ENCODE results near the gene ROR1. TPM values are rescaled to one million over a fixed set of nuclear protein-coding genes. Genes with fewer than 3 reads are reported as not detected.

Gene ROR1
- total and polyA plus RNA-seq, 2 of the 13 experiments (the other 11 are each of a cell fraction or from before 2014, with no cell fraction given), result 0.58 to 2.3 TPM

GRCh38 chr1:63728611-63729226 lies 45.1 kb upstream of the ROR1 start:
- DNase-seq (ENCODE audit: low spot score) (no peak), ATAC-seq (no peak), FAIRE-seq (no peak)
- H3K79me2 ChIP-seq (ENCODE audit: insufficient read depth, low read length), result no peaks in the 10 kb centered on the region
- H3K36me3 ChIP-seq (replicated peaks in 1 of 2; ENCODE audit: control insufficient read depth in 1 of 2, insufficient read depth in 2 of 2, low read length in 2 of 2), result no peaks in the 10 kb centered on the region
- H2AFZ ChIP-seq (ENCODE audit: low read length), result no peak overlapping the region
- no TSS peak for BruUV-seq (replicated peaks)
- ChIA-PET CTCF (ENCODE audit: low intra/inter-chr PET ratio, low total read pairs) (no interaction called here), POLR2A (no interaction called here)
- H3K9ac ChIP-seq (ENCODE audit: insufficient read depth, low read depth, low read length), result no peak overlapping the region
- peaks cover 1 to 6% of the 10 kb centered on the region in 2 experiments; a peak in 3 of 5 replicates for H3K27me3 ChIP-seq (ENCODE audit: control insufficient read depth in 1 of 2, insufficient read depth in 2 of 2, low read length in 2 of 2)
- H3K27ac ChIP-seq (ENCODE audit: extremely low read length, insufficient read depth, low read length), result no peak overlapping the region
- peaks cover 4% of the 10 kb centered on the region for H3K4me1 ChIP-seq (ENCODE audit: insufficient read depth, low read length)
- H4K20me1 ChIP-seq (ENCODE audit: insufficient read depth, low read length), result no peaks in the 10 kb centered on the region
- in situ Hi-C loops (cut with HindIII; ENCODE audit: extremely low pct_ligation_motif_present, low pct_unique_long_range_greater_than_20kb), result no loop called here
- H3K4me2 ChIP-seq (ENCODE audit: low read depth, low read length), result no peak overlapping the region
- intact Hi-C loops (cut with micrococcal nuclease; ENCODE audit: unreplicated experiment), result no loop called here
- H3K4me3 ChIP-seq (replicated peaks in 1 of 3; ENCODE audit: insufficient read depth in 1 of 3, low read depth in 2 of 3, low read length in 3 of 3), result no peak overlapping the region
- H3K9me3 ChIP-seq (ENCODE audit: low read length), result no peaks in the 10 kb centered on the region
- 64% methylated on average over 8 of the region's 8 CpGs for WGBS (ENCODE audit: low lambda C conversion rate)
- no peak for TF ChIP-seq STAT6 (CRISPR knock-in tag; IDR thresholded peaks at IDR 0.05; ENCODE audit: borderline replicate concordance)
- no peak for TF ChIP-seq THAP11 (CRISPR knock-in tag; IDR thresholded peaks at IDR 0.05)
- TF ChIP-seq ZNF234 (CRISPR knock-in tag; conservative IDR thresholded peaks at IDR 0.05), result no peak
- no peak for TF ChIP-seq ATF4 (CRISPR knock-in tag; IDR thresholded peaks at IDR 0.05)
- TF ChIP-seq ZBTB34 (CRISPR knock-in tag; IDR thresholded peaks at IDR 0.05), result no peak
- TF ChIP-seq SALL2 (CRISPR knock-in tag; IDR thresholded peaks at IDR 0.05), result no peak
- TF ChIP-seq JUN (CRISPR knock-in tag; IDR thresholded peaks at IDR 0.05), result no peak
- TF ChIP-seq ATF1 (CRISPR knock-in tag; IDR thresholded peaks at IDR 0.05), result no peak
- TF ChIP-seq, protein P1, sequence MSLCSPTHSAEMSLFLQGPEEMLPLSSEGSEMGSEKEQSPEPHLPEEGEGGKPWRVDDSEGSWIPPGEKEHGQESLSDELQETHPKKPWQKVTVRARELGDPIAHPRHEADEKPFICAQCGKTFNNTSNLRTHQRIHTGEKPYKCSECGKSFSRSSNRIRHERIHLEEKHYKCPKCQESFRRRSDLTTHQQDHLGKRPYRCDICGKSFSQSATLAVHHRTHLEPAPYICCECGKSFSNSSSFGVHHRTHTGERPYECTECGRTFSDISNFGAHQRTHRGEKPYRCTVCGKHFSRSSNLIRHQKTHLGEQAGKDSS (CRISPR knock-in tag; IDR thresholded peaks at IDR 0.05; ENCODE audit: borderline replicate concordance, low read depth), result no peak
- TF ChIP-seq, protein P2, sequence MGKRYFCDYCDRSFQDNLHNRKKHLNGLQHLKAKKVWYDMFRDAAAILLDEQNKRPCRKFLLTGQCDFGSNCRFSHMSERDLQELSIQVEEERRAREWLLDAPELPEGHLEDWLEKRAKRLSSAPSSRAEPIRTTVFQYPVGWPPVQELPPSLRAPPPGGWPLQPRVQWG (CRISPR knock-in tag; IDR thresholded peaks at IDR 0.05; ENCODE audit: borderline replicate concordance, low read depth), result no peak
- no peak for TF ChIP-seq ZFP36 (IDR thresholded peaks at IDR 0.05; ENCODE audit: borderline replicate concordance, low read depth, low read length, partially characterized antibody)
- no peak for TF ChIP-seq RNF2 (conservative IDR thresholded peaks at IDR 0.05; ENCODE audit: low read depth)

Data from HepG2 (cell line).